HepG2 (cell line): ENCODE data around the gene C11orf24. TPM values are rescaled to one million over a fixed set of nuclear protein-coding genes. Genes with fewer than 3 reads are reported as not detected.

Source experiments
- CAMTA2 ChIP-seq: sonication (generic); formaldehyde crosslinking; IDR thresholded peaks from 2 replicates; pipeline ENCODE4 v1.4.0; 2020; ENCODE audit warnings: mild to moderate bottlenecking, missing genetic modification reagents, borderline replicate concordance
- CHCHD3 ChIP-seq: sonication (generic); formaldehyde crosslinking; IDR thresholded peaks from 2 replicates; pipeline ENCODE4 v1.8.0; 2022; ENCODE audit warnings: mild to moderate bottlenecking, missing genetic modification reagents, moderate library complexity
- EEA1 ChIP-seq: sonication (generic); formaldehyde crosslinking; IDR thresholded peaks from 2 replicates; pipeline ENCODE4 v1.5.1; 2020; ENCODE audit warnings: mild to moderate bottlenecking, missing genetic modification reagents, borderline replicate concordance
- ELK4 ChIP-seq: sonication (generic); formaldehyde crosslinking; IDR thresholded peaks from 2 replicates; pipeline ENCODE4 v1.9.0; 2021; ENCODE audit warnings: missing genetic modification reagents, borderline replicate concordance
- ISL2 ChIP-seq: sonication (generic); formaldehyde crosslinking; IDR thresholded peaks from 2 replicates; pipeline ENCODE4 v1.5.0; 2020; ENCODE audit warnings: missing genetic modification reagents
- MAFK ChIP-seq, 2 experiments: IDR thresholded peaks in 1 of 2; conservative IDR thresholded peaks in 1 of 2; 2 replicates each; pipeline ENCODE4 v1.6.1; 2011; ENCODE audit warnings: improper control_type of control experiment in 2 of 2, low read length in 2 of 2
- NFYB ChIP-seq: sonication (generic); formaldehyde crosslinking; IDR thresholded peaks from 2 replicates; pipeline ENCODE4 v1.4.0; 2020; ENCODE audit warnings: missing genetic modification reagents
- NR0B2 ChIP-seq: sonication (generic); formaldehyde crosslinking; IDR thresholded peaks from 2 replicates; pipeline ENCODE4 v1.4.0; 2020; ENCODE audit warnings: mild to moderate bottlenecking, missing genetic modification reagents
- PRMT3 ChIP-seq: sonication (generic); formaldehyde crosslinking; IDR thresholded peaks from 2 replicates; pipeline ENCODE4 v1.8.1; 2022; ENCODE audit warnings: low read depth, mild to moderate bottlenecking, moderate library complexity, missing genetic modification reagents, borderline replicate concordance
- RAD21 ChIP-seq: fragments of 450-650 bp; formaldehyde crosslinking; IDR thresholded peaks from 2 replicates; pipeline ENCODE4 v1.5.0; 2020; ENCODE audit warnings: mild to moderate bottlenecking
- SMYD3 ChIP-seq: sonication (generic); formaldehyde crosslinking; IDR thresholded peaks from 2 replicates; pipeline ENCODE4 v1.8.1; 2023; ENCODE audit warnings: mild to moderate bottlenecking, missing genetic modification reagents
- SNAPC2 ChIP-seq: sonication (generic); formaldehyde crosslinking; IDR thresholded peaks from 2 replicates; pipeline ENCODE4 v1.8.1; 2022; ENCODE audit warnings: mild to moderate bottlenecking, missing genetic modification reagents
- TRIM22 ChIP-seq: fragments of 450-650 bp; IDR thresholded peaks from 2 replicates; pipeline ENCODE4 v1.6.1; 2017
- ZBTB7B ChIP-seq: sonication (generic); formaldehyde crosslinking; IDR thresholded peaks from 2 replicates; pipeline ENCODE4 v1.4.0; 2020; ENCODE audit warnings: missing genetic modification reagents
- ZFP90 ChIP-seq: sonication (generic); formaldehyde crosslinking; IDR thresholded peaks from 2 replicates; pipeline ENCODE4 v1.8.0; 2022; ENCODE audit warnings: missing genetic modification reagents, mild to moderate bottlenecking, inconsistent platforms, borderline replicate concordance
- ZMAT3 ChIP-seq: sonication (generic); formaldehyde crosslinking; conservative IDR thresholded peaks from 2 replicates; pipeline ENCODE4 v1.7.0; 2021; ENCODE audit warnings: missing genetic modification reagents
- ZNF20 ChIP-seq: sonication (generic); formaldehyde crosslinking; IDR thresholded peaks from 2 replicates; pipeline ENCODE4 v1.4.0; 2020; ENCODE audit warnings: mild to moderate bottlenecking, moderate library complexity, missing genetic modification reagents
- ZNF446 ChIP-seq: sonication (generic); formaldehyde crosslinking; IDR thresholded peaks from 2 replicates; pipeline ENCODE4 v1.5.0; 2020; ENCODE audit warnings: mild to moderate bottlenecking, missing genetic modification reagents
- ZNF589 ChIP-seq: sonication (generic); formaldehyde crosslinking; conservative IDR thresholded peaks from 2 replicates; pipeline ENCODE4 v1.8.0; 2022; ENCODE audit warnings: mild to moderate bottlenecking, moderate library complexity, missing genetic modification reagents
- ZNF615 ChIP-seq: sonication (generic); formaldehyde crosslinking; IDR thresholded peaks from 2 replicates; pipeline ENCODE4 v1.5.0; 2020; ENCODE audit warnings: mild to moderate bottlenecking, missing genetic modification reagents, borderline replicate concordance
- ZNF841 ChIP-seq: sonication (generic); formaldehyde crosslinking; IDR thresholded peaks from 2 replicates; pipeline ENCODE4 v1.8.1; 2023; ENCODE audit warnings: missing genetic modification reagents, borderline replicate concordance
- ZSCAN21 ChIP-seq: sonication (generic); formaldehyde crosslinking; IDR thresholded peaks from 2 replicates; pipeline ENCODE4 v1.8.0; 2022; ENCODE audit warnings: mild to moderate bottlenecking, missing genetic modification reagents, moderate library complexity, borderline replicate concordance
- polyA plus RNA-seq, 8 experiments: library from polyadenylated mRNA; depleted of rRNA in 3 of 8; stranded (reverse) in 7 of 8; unstranded in 1 of 8; fragments of >200 nt; fragmentation: Illumina TruSeq in 4 of 8; extraction: Trizol in 4 of 8; gene quantifications; 2 replicates each; pipeline versions ENCODE4 v1.2.1 to v1.2.3, GENCODE V29; 2011 to 2016; ENCODE audit warnings: low read depth in 4 of 8, missing spikeins in 1 of 8, mixed read lengths in 1 of 8; ENCODE audit not compliant: insufficient read depth in 1 of 8
- total RNA-seq, 5 experiments: library from RNA; depleted of rRNA; stranded (reverse); fragments of >200 nt; fragmentation: Illumina TruSeq; extraction: Trizol; gene quantifications; 2 replicates each; pipeline ENCODE4 v1.2.3, GENCODE V29; 2016; ENCODE audit warnings: low read depth in 1 of 5
- TF ChIP-seq, protein P1 (sequence below): IDR thresholded peaks from 2 replicates; pipeline ENCODE4 v1.6.1; 2016; ENCODE audit warnings: low read depth, borderline replicate concordance
- TF ChIP-seq, protein P2 (sequence below): sonication (generic); formaldehyde crosslinking; conservative IDR thresholded peaks from 2 replicates; pipeline ENCODE4 v1.4.0; 2020; ENCODE audit warnings: missing genetic modification reagents
- TF ChIP-seq, protein P3 (sequence below): sonication (generic); formaldehyde crosslinking; IDR thresholded peaks from 2 replicates; pipeline ENCODE4 v1.5.1; 2020; ENCODE audit warnings: missing genetic modification reagents, mild to moderate bottlenecking, borderline replicate concordance

C11orf24 gene
- total and polyA plus RNA-seq, 2 of the 13 experiments (the other 11 are each of a cell fraction or from before 2014, with no cell fraction given): 52.9 to 55.5 TPM

- TF ChIP-seq, protein P1, sequence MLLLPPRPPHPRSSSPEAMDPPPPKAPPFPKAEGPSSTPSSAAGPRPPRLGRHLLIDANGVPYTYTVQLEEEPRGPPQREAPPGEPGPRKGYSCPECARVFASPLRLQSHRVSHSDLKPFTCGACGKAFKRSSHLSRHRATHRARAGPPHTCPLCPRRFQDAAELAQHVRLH: no peak
- TF ChIP-seq ZFP90 (CRISPR knock-in tag): no peak
- TF ChIP-seq SNAPC2 (CRISPR knock-in tag): no peak
- TF ChIP-seq ZNF615 (CRISPR knock-in tag): no peak
- 0 out of 2 replicates have a peak, but pooled peaks have one; percentile 19 for TF ChIP-seq PRMT3
- TF ChIP-seq TRIM22: no peak
- no peak for TF ChIP-seq ELK4 (CRISPR knock-in tag)
- no peak for TF ChIP-seq ZMAT3
- no peak for TF ChIP-seq NR0B2 (CRISPR knock-in tag)
- no peak for TF ChIP-seq ZSCAN21 (CRISPR knock-in tag)
- TF ChIP-seq CHCHD3 (CRISPR knock-in tag): 0 out of 2 replicates have a peak, but pooled peaks have one; percentile 43
- TF ChIP-seq MAFK (conservative IDR thresholded peaks at IDR 0.05 in 1 of 2, IDR thresholded peaks at IDR 0.05 in 1 of 2; ENCODE audit: low read length in 2 of 2): no peak
- no peak for TF ChIP-seq ZBTB7B (CRISPR knock-in tag)
- no peak for TF ChIP-seq NFYB (CRISPR knock-in tag)
- TF ChIP-seq CAMTA2: no peak
- peak; percentile 29; the same call in 1 of the 2 replicates for TF ChIP-seq RAD21 (CRISPR knock-in tag)
- TF ChIP-seq, protein P2, sequence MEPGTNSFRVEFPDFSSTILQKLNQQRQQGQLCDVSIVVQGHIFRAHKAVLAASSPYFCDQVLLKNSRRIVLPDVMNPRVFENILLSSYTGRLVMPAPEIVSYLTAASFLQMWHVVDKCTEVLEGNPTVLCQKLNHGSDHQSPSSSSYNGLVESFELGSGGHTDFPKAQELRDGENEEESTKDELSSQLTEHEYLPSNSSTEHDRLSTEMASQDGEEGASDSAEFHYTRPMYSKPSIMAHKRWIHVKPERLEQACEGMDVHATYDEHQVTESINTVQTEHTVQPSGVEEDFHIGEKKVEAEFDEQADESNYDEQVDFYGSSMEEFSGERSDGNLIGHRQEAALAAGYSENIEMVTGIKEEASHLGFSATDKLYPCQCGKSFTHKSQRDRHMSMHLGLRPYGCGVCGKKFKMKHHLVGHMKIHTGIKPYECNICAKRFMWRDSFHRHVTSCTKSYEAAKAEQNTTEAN (CRISPR knock-in tag): no peak
- TF ChIP-seq ZNF446 (CRISPR knock-in tag): 0 out of 2 replicates have a peak, but pooled peaks have one; percentile 10
- TF ChIP-seq ZNF841 (CRISPR knock-in tag): no peak
- no peak for TF ChIP-seq ZNF589 (CRISPR knock-in tag)
- TF ChIP-seq ISL2 (CRISPR knock-in tag): no peak
- TF ChIP-seq SMYD3 (CRISPR knock-in tag): no peak
- TF ChIP-seq, protein P3, sequence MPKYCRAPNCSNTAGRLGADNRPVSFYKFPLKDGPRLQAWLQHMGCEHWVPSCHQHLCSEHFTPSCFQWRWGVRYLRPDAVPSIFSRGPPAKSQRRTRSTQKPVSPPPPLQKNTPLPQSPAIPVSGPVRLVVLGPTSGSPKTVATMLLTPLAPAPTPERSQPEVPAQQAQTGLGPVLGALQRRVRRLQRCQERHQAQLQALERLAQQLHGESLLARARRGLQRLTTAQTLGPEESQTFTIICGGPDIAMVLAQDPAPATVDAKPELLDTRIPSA: no peak
- no peak; the same call in 1 of the 2 replicates for TF ChIP-seq EEA1 (CRISPR knock-in tag)
- no peak for TF ChIP-seq ZNF20 (CRISPR knock-in tag)
These were observed 571 bp downstream of the C11orf24 start (continued) for GRCh38 chr11:68271023-68271780.
